Trophoblast cell (in vitro differentiated cells and primary cell): ENCODE results near the gene UBE3A.

Source experiments
- DNase-seq, 2 donors: peaks; one replicate each; pipeline ENCODE4 v3.0.0-alpha.2; 2016
- H2AFZ ChIP-seq: 2 replicates; pipeline ENCODE4 v1.6.1; 2013; ENCODE audit warnings: low read length, moderate library complexity, mild to moderate bottlenecking; ENCODE audit not compliant: insufficient read depth, poor library complexity
- H2AK5ac ChIP-seq: 2 replicates; pipeline ENCODE4 v1.6.1; 2013; ENCODE audit warnings: mild to moderate bottlenecking, low read length
- H2BK120ac ChIP-seq: 2 replicates; pipeline ENCODE4 v1.6.1; 2013; ENCODE audit warnings: low read length, mild to moderate bottlenecking, moderate library complexity; ENCODE audit not compliant: insufficient read depth, poor library complexity
- H2BK12ac ChIP-seq: 2 replicates; pipeline ENCODE4 v1.6.1; 2013; ENCODE audit warnings: mild to moderate bottlenecking, low read length, moderate library complexity
- H2BK5ac ChIP-seq: 2 replicates; pipeline ENCODE4 v1.6.1; 2013; ENCODE audit warnings: low read length, low read depth, moderate library complexity, mild to moderate bottlenecking; ENCODE audit not compliant: poor library complexity
- H3K14ac ChIP-seq: 2 replicates; pipeline ENCODE4 v1.6.1; 2013; ENCODE audit warnings: mild to moderate bottlenecking, low read length
- H3K18ac ChIP-seq: 2 replicates; pipeline ENCODE4 v1.6.1; 2013; ENCODE audit warnings: mild to moderate bottlenecking, low read length
- H3K23ac ChIP-seq: 2 replicates; pipeline ENCODE4 v1.6.1; 2013; ENCODE audit warnings: low read length
- H3K27ac ChIP-seq: 2 replicates; pipeline ENCODE4 v1.5.1; 2013; ENCODE audit warnings: low read depth, mild to moderate bottlenecking, inconsistent platforms, low read length, moderate library complexity
- H3K27me3 ChIP-seq: 2 replicates; pipeline ENCODE4 v1.6.1; 2013; ENCODE audit warnings: inconsistent platforms, mild to moderate bottlenecking, low read length, moderate library complexity; ENCODE audit not compliant: insufficient read depth
- H3K36me3 ChIP-seq, 2 experiments: 1 replicate in 1 of 2; 2 replicates in 1 of 2; pipeline ENCODE4 v1.6.1; 2013; ENCODE audit warnings: low read length in 2 of 2, mild to moderate bottlenecking in 2 of 2, moderate library complexity in 1 of 2; ENCODE audit not compliant: insufficient read depth in 2 of 2, control insufficient read depth in 1 of 2
- H3K4ac ChIP-seq: 2 replicates; pipeline ENCODE4 v1.6.1; 2013; ENCODE audit warnings: low read depth, mild to moderate bottlenecking, low read length, moderate library complexity
- H3K4me1 ChIP-seq, 2 experiments: 1 replicate in 1 of 2; 2 replicates in 1 of 2; pipeline ENCODE4 v1.6.1; 2013; ENCODE audit warnings: low read length in 2 of 2, mild to moderate bottlenecking in 2 of 2, moderate library complexity in 1 of 2; ENCODE audit not compliant: insufficient read depth in 2 of 2, control insufficient read depth in 1 of 2
- H3K4me2 ChIP-seq: 2 replicates; pipeline ENCODE4 v1.6.1; 2013; ENCODE audit warnings: inconsistent platforms, mild to moderate bottlenecking, low read length, moderate library complexity
- H3K4me3 ChIP-seq: 2 replicates; pipeline ENCODE4 v1.5.1; 2013; ENCODE audit warnings: mild to moderate bottlenecking, low read depth, low read length, inconsistent platforms
- H3K79me1 ChIP-seq: one replicate; pipeline ENCODE4 v1.6.1; 2013; ENCODE audit warnings: low read length
- H3K79me2 ChIP-seq: 2 replicates; pipeline ENCODE4 v1.6.1; 2013; ENCODE audit warnings: low read length, mild to moderate bottlenecking; ENCODE audit not compliant: control insufficient read depth, insufficient read depth, poor library complexity
- H3K9ac ChIP-seq: 2 replicates; pipeline ENCODE4 v1.6.1; 2013; ENCODE audit warnings: mild to moderate bottlenecking, low read length
- H3K9me3 ChIP-seq: 2 replicates; pipeline ENCODE4 v1.6.1; 2013; ENCODE audit warnings: low read depth, mild to moderate bottlenecking, control low read depth, inconsistent platforms, low read length; ENCODE audit not compliant: insufficient read depth
- H4K12ac ChIP-seq: 2 replicates; pipeline ENCODE4 v1.6.1; 2013; ENCODE audit warnings: low read depth, mild to moderate bottlenecking, low read length, moderate library complexity
- H4K8ac ChIP-seq: 2 replicates; pipeline ENCODE4 v1.6.1; 2013; ENCODE audit warnings: low read depth, mild to moderate bottlenecking, low read length, moderate library complexity
- H4K91ac ChIP-seq: one replicate; pipeline ENCODE4 v1.6.1; 2013; ENCODE audit warnings: low read depth, mild to moderate bottlenecking, low read length, moderate library complexity
- WGBS: extraction: QIAGEN DNeasy Blood & Tissue Kit; methylation state at CpG from one replicate; pipeline ENCODE4 v1.1.7; 2013; ENCODE audit warnings: missing lambda C conversion rate; ENCODE audit not compliant: insufficient read length, insufficient coverage; ENCODE audit errors: extremely low coverage; 5-methylcytosine and 5-hydroxymethylcytosine counted together

The UBE3A gene

GRCh38 chr15:25427861-25428260 lies 11.0 kb downstream of the UBE3A start:
- Histone ChIP-seq H3K27ac (no peak overlapping the region), H3K36me3 (no peaks in the 10 kb centered on the region), H2BK120ac (no peak overlapping the region), H3K9me3 (no peaks in the 10 kb centered on the region), H2BK5ac (no peak overlapping the region), H3K23ac (no peak overlapping the region), H4K8ac (no peak overlapping the region), H3K18ac (no peak overlapping the region), H2AFZ (no peak overlapping the region), H2BK12ac (no peak overlapping the region), H3K4me3 (no peak overlapping the region), H2AK5ac (no peak overlapping the region), H3K79me1 (no peaks in the 10 kb centered on the region), H4K12ac (no peak overlapping the region), H3K4ac (no peak overlapping the region), H3K79me2 (peaks cover 9% of the 10 kb centered on the region), H3K4me2 (no peak overlapping the region), H4K91ac (no peak overlapping the region), H3K9ac (no peak overlapping the region), H3K14ac (no peak overlapping the region), H3K4me1 (no peaks in the 10 kb centered on the region), H3K27me3 (no peaks in the 10 kb centered on the region)
- no peak for DNase-seq
- no CpG with 5 or more reads among the region's 2 CpGs for WGBS

GRCh38 chr15:25426896-25427610 lies 11.8 kb downstream of the UBE3A start:
- Histone ChIP-seq H3K27me3 (no peaks in the 10 kb centered on the region), H3K36me3 (no peaks in the 10 kb centered on the region), H3K79me1 (no peaks in the 10 kb centered on the region), H3K79me2 (peaks cover 9% of the 10 kb centered on the region), H2BK120ac (no peak overlapping the region), H4K91ac (no peak overlapping the region), H3K18ac (no peak overlapping the region), H2AK5ac (no peak overlapping the region), H2BK12ac (no peak overlapping the region), H3K23ac (no peak overlapping the region), H3K27ac (no peak overlapping the region), H3K9ac (no peak overlapping the region), H2AFZ (no peak overlapping the region), H3K14ac (no peak overlapping the region), H4K12ac (no peak overlapping the region), H3K9me3 (no peaks in the 10 kb centered on the region), H3K4ac (peak overlapping the region; percentile 91), H4K8ac (no peak overlapping the region), H3K4me3 (no peak overlapping the region), H3K4me1 (no peaks in the 10 kb centered on the region), H2BK5ac (no peak overlapping the region), H3K4me2 (no peak overlapping the region)
- DNase-seq = no peak
- no CpG with 5 or more reads among the region's 3 CpGs for WGBS

GRCh38 chr15:25424073-25424472 lies 14.8 kb downstream of the UBE3A start:
- Histone ChIP-seq H3K4me3 (no peak overlapping the region), H3K4me1 (no peaks in the 10 kb centered on the region), H2BK12ac (no peak overlapping the region), H2AK5ac (no peak overlapping the region), H3K27ac (no peak overlapping the region), H3K23ac (no peak overlapping the region), H3K27me3 (no peaks in the 10 kb centered on the region), H3K4me2 (no peak overlapping the region), H3K36me3 (no peaks in the 10 kb centered on the region), H3K79me2 (peaks cover 4% of the 10 kb centered on the region), H4K91ac (no peak overlapping the region), H3K14ac (no peak overlapping the region), H3K9me3 (no peaks in the 10 kb centered on the region), H3K9ac (no peak overlapping the region), H2BK5ac (no peak overlapping the region), H4K12ac (no peak overlapping the region), H3K79me1 (no peaks in the 10 kb centered on the region), H2AFZ (no peak overlapping the region), H4K8ac (no peak overlapping the region), H2BK120ac (no peak overlapping the region), H3K4ac (peak overlapping the region; percentile 1), H3K18ac (no peak overlapping the region)
- DNase-seq = no peak
- WGBS = no CpG with 5 or more reads among the region's 1 CpG

GRCh38 chr15:25422021-25422420 lies 16.8 kb downstream of the UBE3A start:
- no peak overlapping the region for H4K12ac ChIP-seq
- no peaks in the 10 kb centered on the region for H3K27me3 ChIP-seq
- H2AK5ac ChIP-seq = no peak overlapping the region
- no peak overlapping the region for H4K8ac ChIP-seq
- no peak overlapping the region for H2BK120ac ChIP-seq
- no peaks in the 10 kb centered on the region for H3K36me3 ChIP-seq
- no peaks in the 10 kb centered on the region for H3K9me3 ChIP-seq
- H2BK5ac ChIP-seq = no peak overlapping the region
- H2BK12ac ChIP-seq = no peak overlapping the region
- H3K79me1 ChIP-seq = no peaks in the 10 kb centered on the region
- no peak overlapping the region for H3K4me3 ChIP-seq
- H2AFZ ChIP-seq = no peak overlapping the region
- no peak overlapping the region for H4K91ac ChIP-seq
- DNase-seq = no peak
- no peak overlapping the region for H3K23ac ChIP-seq
- no peaks in the 10 kb centered on the region for H3K4me1 ChIP-seq
- no peak overlapping the region for H3K14ac ChIP-seq
- no peak overlapping the region for H3K4ac ChIP-seq
- peaks cover 3% of the 10 kb centered on the region for H3K79me2 ChIP-seq
- WGBS = no CpG with 5 or more reads among the region's 2 CpGs
- no peak overlapping the region for H3K9ac ChIP-seq
- H3K18ac ChIP-seq = no peak overlapping the region
- H3K27ac ChIP-seq = no peak overlapping the region
- H3K4me2 ChIP-seq = no peak overlapping the region
